ENCODE results near the gene WASHC4.

Gene WASHC4

GRCh38 chr12:105166736-105167135, 59.2 kb downstream of the WASHC4 start:
- no CpG with 5 or more reads among the region's 1 CpG for WGBS (ENCODE audit: extremely low coverage, insufficient coverage, insufficient read length)
- no peak overlapping the region for H2AK5ac ChIP-seq (ENCODE audit: low read length)
- H3K9me3 ChIP-seq (ENCODE audit: insufficient read depth, low read depth, low read length): no peaks in the 10 kb centered on the region
- no peak overlapping the region for H2BK12ac ChIP-seq (ENCODE audit: low read length)
- H4K8ac ChIP-seq (ENCODE audit: low read depth, low read length): no peak overlapping the region
- no peaks in the 10 kb centered on the region for H3K27me3 ChIP-seq (ENCODE audit: insufficient read depth, low read length)
- no peak overlapping the region for H4K91ac ChIP-seq (ENCODE audit: low read depth, low read length)
- DNase-seq: peak in 1 of 2 donors; percentile 44
- no peak overlapping the region for H3K18ac ChIP-seq (ENCODE audit: low read length)
- H3K27ac ChIP-seq (ENCODE audit: low read depth, low read length): no peak overlapping the region
- H3K4me2 ChIP-seq (ENCODE audit: low read length): no peak overlapping the region
- H3K79me1 ChIP-seq (ENCODE audit: low read length): no peaks in the 10 kb centered on the region
- no peak overlapping the region for H2BK120ac ChIP-seq (ENCODE audit: insufficient read depth, low read length, poor library complexity)
- H3K79me2 ChIP-seq (ENCODE audit: control insufficient read depth, insufficient read depth, low read length, poor library complexity): no peaks in the 10 kb centered on the region
- no peak overlapping the region for H3K14ac ChIP-seq (ENCODE audit: low read length)
- no peak overlapping the region for H3K23ac ChIP-seq (ENCODE audit: low read length)
- H3K4me1 ChIP-seq (ENCODE audit: control insufficient read depth in 1 of 2, insufficient read depth in 2 of 2, low read length in 2 of 2): no peaks in the 10 kb centered on the region
- H3K9ac ChIP-seq (ENCODE audit: low read length): no peak overlapping the region
- H2AFZ ChIP-seq (ENCODE audit: insufficient read depth, low read length, poor library complexity): no peak overlapping the region
- no peak overlapping the region for H2BK5ac ChIP-seq (ENCODE audit: low read depth, low read length, poor library complexity)
- no peak overlapping the region for H3K4ac ChIP-seq (ENCODE audit: low read depth, low read length)
- H4K12ac ChIP-seq (ENCODE audit: low read depth, low read length): no peak overlapping the region
- H3K4me3 ChIP-seq (ENCODE audit: low read depth, low read length): no peak overlapping the region
- peaks cover 8 to 11% of the 10 kb centered on the region in 2 experiments for H3K36me3 ChIP-seq (ENCODE audit: control insufficient read depth in 1 of 2, insufficient read depth in 2 of 2, low read length in 2 of 2)

GRCh38 chr12:105167346-105167745, 59.8 kb downstream of the WASHC4 start:
- Histone ChIP-seq H2BK5ac (ENCODE audit: low read depth, low read length, poor library complexity) (no peak overlapping the region), H2AK5ac (ENCODE audit: low read length) (no peak overlapping the region), H4K91ac (ENCODE audit: low read depth, low read length) (no peak overlapping the region), H3K27me3 (ENCODE audit: insufficient read depth, low read length) (no peaks in the 10 kb centered on the region), H3K4me2 (ENCODE audit: low read length) (no peak overlapping the region), H2BK120ac (ENCODE audit: insufficient read depth, low read length, poor library complexity) (no peak overlapping the region), H3K18ac (ENCODE audit: low read length) (no peak overlapping the region), H3K79me1 (ENCODE audit: low read length) (no peaks in the 10 kb centered on the region), H3K4me3 (ENCODE audit: low read depth, low read length) (no peak overlapping the region), H3K14ac (ENCODE audit: low read length) (no peak overlapping the region), H2BK12ac (ENCODE audit: low read length) (no peak overlapping the region), H4K8ac (ENCODE audit: low read depth, low read length) (no peak overlapping the region), H3K27ac (ENCODE audit: low read depth, low read length) (no peak overlapping the region), H3K23ac (ENCODE audit: low read length) (no peak overlapping the region), H3K9me3 (ENCODE audit: insufficient read depth, low read depth, low read length) (no peaks in the 10 kb centered on the region), H3K4ac (ENCODE audit: low read depth, low read length) (no peak overlapping the region), H3K9ac (ENCODE audit: low read length) (no peak overlapping the region), H2AFZ (ENCODE audit: insufficient read depth, low read length, poor library complexity) (no peak overlapping the region), H3K79me2 (ENCODE audit: control insufficient read depth, insufficient read depth, low read length, poor library complexity) (no peaks in the 10 kb centered on the region), H3K4me1 (ENCODE audit: control insufficient read depth in 1 of 2, insufficient read depth in 2 of 2, low read length in 2 of 2) (no peaks in the 10 kb centered on the region), H3K36me3 (ENCODE audit: control insufficient read depth in 1 of 2, insufficient read depth in 2 of 2, low read length in 2 of 2) (peaks cover 8 to 11% of the 10 kb centered on the region in 2 experiments), H4K12ac (ENCODE audit: low read depth, low read length) (no peak overlapping the region)
- DNase-seq: no peak

- Histone ChIP-seq H4K91ac (ENCODE audit: low read depth, low read length) (no peak overlapping the region), H3K4me2 (ENCODE audit: low read length) (no peak overlapping the region), H2BK5ac (ENCODE audit: low read depth, low read length, poor library complexity) (no peak overlapping the region), H3K14ac (ENCODE audit: low read length) (no peak overlapping the region), H3K4ac (ENCODE audit: low read depth, low read length) (no peak overlapping the region), H2BK12ac (ENCODE audit: low read length) (no peak overlapping the region), H4K12ac (ENCODE audit: low read depth, low read length) (no peak overlapping the region), H3K79me2 (ENCODE audit: control insufficient read depth, insufficient read depth, low read length, poor library complexity) (no peaks in the 10 kb centered on the region), H2BK120ac (ENCODE audit: insufficient read depth, low read length, poor library complexity) (no peak overlapping the region), H3K27ac (ENCODE audit: low read depth, low read length) (no peak overlapping the region), H3K27me3 (ENCODE audit: insufficient read depth, low read length) (no peaks in the 10 kb centered on the region), H2AK5ac (ENCODE audit: low read length) (no peak overlapping the region), H3K79me1 (ENCODE audit: low read length) (no peaks in the 10 kb centered on the region), H3K36me3 (ENCODE audit: control insufficient read depth in 1 of 2, insufficient read depth in 2 of 2, low read length in 2 of 2) (peaks cover 6 to 11% of the 10 kb centered on the region in 2 experiments), H3K9ac (ENCODE audit: low read length) (no peak overlapping the region), H3K4me1 (ENCODE audit: control insufficient read depth in 1 of 2, insufficient read depth in 2 of 2, low read length in 2 of 2) (no peaks in the 10 kb centered on the region), H4K8ac (ENCODE audit: low read depth, low read length) (no peak overlapping the region), H3K9me3 (ENCODE audit: insufficient read depth, low read depth, low read length) (no peaks in the 10 kb centered on the region), H3K23ac (ENCODE audit: low read length) (no peak overlapping the region), H2AFZ (ENCODE audit: insufficient read depth, low read length, poor library complexity) (no peak overlapping the region), H3K4me3 (ENCODE audit: low read depth, low read length) (no peak overlapping the region), H3K18ac (ENCODE audit: low read length) (no peak overlapping the region)
- no peak for DNase-seq
Measured at GRCh38 chr12:105168006-105168405, 60.5 kb downstream of the WASHC4 start.

GRCh38 chr12:105170139-105170538, 62.6 kb downstream of the WASHC4 start:
- no peak for DNase-seq
- Histone ChIP-seq H2AK5ac (ENCODE audit: low read length) (no peak overlapping the region), H3K9ac (ENCODE audit: low read length) (no peak overlapping the region), H3K27ac (ENCODE audit: low read depth, low read length) (no peak overlapping the region), H3K14ac (ENCODE audit: low read length) (no peak overlapping the region), H2BK5ac (ENCODE audit: low read depth, low read length, poor library complexity) (no peak overlapping the region), H4K12ac (ENCODE audit: low read depth, low read length) (no peak overlapping the region), H3K79me2 (ENCODE audit: control insufficient read depth, insufficient read depth, low read length, poor library complexity) (no peaks in the 10 kb centered on the region), H3K4me2 (ENCODE audit: low read length) (no peak overlapping the region), H2AFZ (ENCODE audit: insufficient read depth, low read length, poor library complexity) (no peak overlapping the region), H2BK12ac (ENCODE audit: low read length) (no peak overlapping the region), H3K36me3 (ENCODE audit: control insufficient read depth in 1 of 2, insufficient read depth in 2 of 2, low read length in 2 of 2) (peaks cover 4 to 6% of the 10 kb centered on the region in 2 experiments), H3K4ac (ENCODE audit: low read depth, low read length) (no peak overlapping the region), H3K23ac (ENCODE audit: low read length) (no peak overlapping the region), H3K79me1 (ENCODE audit: low read length) (no peaks in the 10 kb centered on the region), H3K27me3 (ENCODE audit: insufficient read depth, low read length) (no peaks in the 10 kb centered on the region), H3K18ac (ENCODE audit: low read length) (no peak overlapping the region), H4K8ac (ENCODE audit: low read depth, low read length) (no peak overlapping the region), H3K9me3 (ENCODE audit: insufficient read depth, low read depth, low read length) (no peaks in the 10 kb centered on the region), H3K4me3 (ENCODE audit: low read depth, low read length) (no peak overlapping the region), H4K91ac (ENCODE audit: low read depth, low read length) (no peak overlapping the region), H2BK120ac (ENCODE audit: insufficient read depth, low read length, poor library complexity) (no peak overlapping the region), H3K4me1 (ENCODE audit: control insufficient read depth in 1 of 2, insufficient read depth in 2 of 2, low read length in 2 of 2) (no peaks in the 10 kb centered on the region)
- WGBS (ENCODE audit: extremely low coverage, insufficient coverage, insufficient read length): no CpG with 5 or more reads among the region's 3 CpGs
